Renal cortex interstitium (tissue), 11 donors: ENCODE results near the gene SORBS1. TPM values are rescaled to one million over a fixed set of nuclear protein-coding genes. Genes with fewer than 3 reads are reported as not detected.

Source experiments
- DNase-seq, 11 donors: peaks; one replicate each; pipeline ENCODE4 v3.0.0-alpha.2; 2013; ENCODE audit warnings: low read depth in 9 of 11, low spot score in 4 of 11; ENCODE audit errors: extremely low read depth in 1 of 11
- polyA plus RNA-seq, 3 donors: library from polyadenylated mRNA; unstranded; fragments of 120-200 nt; gene quantifications; one replicate each; pipeline ENCODE4 v1.2.1, GENCODE V29; 2013; ENCODE audit not compliant: insufficient read length in 3 of 3

SORBS1 gene
- polyA plus RNA-seq, 3 donors = 30.9 to 37.1 (median 35.2) TPM

- no peak for DNase-seq
Measured at GRCh38 chr10:95325863-95326262, 235.3 kb downstream of the SORBS1 start.

DNA sequence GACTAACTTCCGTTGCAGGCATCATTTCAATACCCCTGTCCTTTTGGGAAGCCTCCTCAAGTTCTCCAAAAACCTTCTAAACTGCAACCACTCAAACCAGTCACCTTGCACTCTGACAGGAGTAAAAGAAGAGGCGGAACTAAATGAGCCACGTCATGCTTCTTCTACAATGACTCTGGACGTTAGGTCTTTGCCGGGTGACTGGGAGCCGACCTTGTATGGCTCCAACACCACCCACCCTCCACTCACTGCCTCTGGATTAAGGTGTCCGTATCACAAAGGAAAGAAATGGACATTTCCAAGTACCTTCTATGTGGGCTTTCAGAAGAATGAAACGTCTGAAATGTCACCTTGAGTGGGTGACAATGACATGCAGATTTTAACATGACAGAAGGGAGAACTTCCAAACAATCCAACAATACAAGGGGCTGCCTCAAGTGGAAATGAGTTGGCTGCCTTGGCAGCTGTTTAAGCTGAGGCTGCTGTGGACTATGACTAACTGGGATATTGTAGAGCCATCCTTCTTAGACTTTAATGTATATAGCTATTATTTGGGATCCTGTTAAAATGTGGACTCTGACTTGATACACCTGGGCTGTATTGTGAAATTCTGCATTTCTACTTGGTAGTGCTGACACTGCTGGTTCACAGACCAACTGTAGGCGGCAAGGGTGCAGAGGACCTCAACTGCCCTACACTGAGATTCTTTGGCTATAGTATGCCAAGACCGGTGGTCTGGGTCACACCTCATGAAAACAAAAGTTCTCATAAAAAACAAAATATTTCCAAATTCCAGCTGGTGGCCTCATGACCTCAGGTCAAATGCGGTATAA lies 236.5 kb downstream of the SORBS1 start:
- DNase-seq = no peak

GRCh38 chr10:95321554-95322301 lies 239.4 kb downstream of the SORBS1 start:
- no peak for DNase-seq

DNA sequence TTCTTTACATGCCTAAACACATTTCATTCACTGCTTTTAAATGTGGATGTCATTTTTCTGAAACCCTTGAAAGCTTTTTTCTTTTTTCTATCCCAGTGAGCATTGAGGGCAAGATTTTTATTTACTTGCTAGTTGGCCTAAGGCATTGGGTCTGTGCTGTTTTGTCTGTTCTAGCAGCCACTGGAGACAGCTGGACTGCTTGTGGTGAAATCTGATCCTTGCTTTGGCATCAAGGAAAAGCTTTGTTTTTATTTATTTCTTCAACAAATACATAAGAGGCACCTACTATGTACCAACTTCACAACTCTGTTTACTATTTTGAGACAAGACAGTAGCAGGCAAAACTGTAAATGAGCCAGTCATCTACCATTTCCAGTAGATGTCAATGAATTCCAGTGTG lies 241.9 kb downstream of the SORBS1 start:
- no peak for DNase-seq

DNA sequence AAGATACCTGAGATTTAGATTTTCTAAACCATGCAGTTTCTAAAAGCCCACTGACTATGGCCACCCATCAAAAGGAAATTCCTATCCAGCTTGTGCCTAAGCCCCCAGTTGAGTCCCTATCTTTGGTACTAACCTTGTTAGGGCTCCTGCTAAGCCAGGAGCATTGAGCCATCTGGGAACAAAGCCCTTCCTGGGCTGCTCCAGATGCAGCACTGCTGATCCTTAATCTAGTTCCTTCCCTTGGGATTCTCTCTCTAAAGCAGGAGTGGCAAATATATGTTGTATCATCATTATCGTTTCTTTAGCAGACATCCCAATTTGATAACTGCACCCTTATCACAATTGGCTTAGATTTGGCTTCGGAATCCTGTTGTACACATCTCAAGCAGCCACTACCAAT lies 245.7 kb downstream of the SORBS1 start:
- no peak for DNase-seq

- DNase-seq = no peak
Measured at GRCh38 chr10:95314192-95314918, 246.8 kb downstream of the SORBS1 start.

DNA sequence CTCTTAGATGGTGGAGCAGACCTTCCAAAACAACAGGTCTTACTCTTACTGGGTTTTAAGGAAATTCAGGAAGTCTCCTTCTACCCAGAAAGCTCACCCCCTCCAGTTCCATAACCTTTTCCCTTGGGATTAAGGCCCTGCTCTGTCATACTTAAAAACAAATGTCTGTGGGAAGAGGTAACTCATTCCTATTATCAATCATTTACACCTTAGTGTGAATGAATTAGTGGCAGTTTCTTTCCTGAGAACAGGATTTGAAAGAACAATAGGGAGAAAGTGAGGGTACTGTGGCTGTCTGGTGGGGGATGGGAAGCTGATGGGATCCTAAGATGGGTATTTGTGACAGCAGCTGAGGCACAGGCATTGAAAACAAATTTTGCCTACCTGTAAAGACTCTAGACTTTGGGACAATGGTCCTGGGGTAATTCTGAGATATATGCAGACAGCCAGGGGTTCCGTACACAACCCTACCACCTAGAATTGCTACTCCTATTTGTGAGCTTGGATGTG lies 248.1 kb downstream of the SORBS1 start:
- DNase-seq = no peak

DNA sequence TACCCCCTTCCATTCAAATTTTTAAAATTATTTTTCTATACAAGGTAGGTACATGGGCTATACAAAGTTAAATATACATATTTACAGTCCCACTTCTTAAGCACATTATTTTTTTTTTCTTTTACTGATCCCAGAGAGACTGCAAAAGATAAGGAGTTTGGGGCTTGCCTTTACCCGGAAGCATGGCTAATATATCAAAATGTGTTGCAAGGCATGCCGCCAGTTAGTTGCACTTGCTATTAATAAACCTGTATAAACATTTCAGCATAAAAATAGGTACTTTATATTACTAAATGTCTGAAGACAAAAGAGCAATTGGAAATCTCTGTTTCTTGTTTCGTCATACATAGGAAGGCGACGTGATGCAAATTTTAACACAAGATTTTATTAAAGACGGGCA lies 248.9 kb downstream of the SORBS1 start:
- DNase-seq = no peak

DNA sequence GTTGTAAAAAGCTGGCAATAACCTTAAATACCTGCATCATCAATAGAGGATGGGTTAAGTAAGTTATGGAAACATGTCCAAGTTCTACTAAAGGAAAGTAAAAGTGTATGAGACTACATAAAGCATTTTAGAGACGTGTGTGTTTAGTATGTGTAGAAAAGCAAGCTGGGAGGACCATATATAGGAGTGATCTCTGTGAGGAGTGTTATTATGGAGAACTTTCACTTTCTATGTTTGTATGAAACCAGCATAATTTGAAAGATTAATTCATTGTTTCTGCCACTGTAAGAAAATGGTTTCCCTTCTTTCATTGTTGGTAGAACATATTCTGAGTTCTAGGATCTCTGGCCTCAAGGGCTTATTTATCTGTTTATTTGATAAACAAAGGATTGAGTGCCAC lies 251.2 kb downstream of the SORBS1 start:
- DNase-seq = no peak

- DNase-seq = no peak
Measured at GRCh38 chr10:95308389-95309302, 252.5 kb downstream of the SORBS1 start.

GRCh38 chr10:95306851-95307250 lies 254.3 kb downstream of the SORBS1 start:
- no peak for DNase-seq

- DNase-seq = no peak
Measured at GRCh38 chr10:95306318-95306650, 254.9 kb downstream of the SORBS1 start.

DNA sequence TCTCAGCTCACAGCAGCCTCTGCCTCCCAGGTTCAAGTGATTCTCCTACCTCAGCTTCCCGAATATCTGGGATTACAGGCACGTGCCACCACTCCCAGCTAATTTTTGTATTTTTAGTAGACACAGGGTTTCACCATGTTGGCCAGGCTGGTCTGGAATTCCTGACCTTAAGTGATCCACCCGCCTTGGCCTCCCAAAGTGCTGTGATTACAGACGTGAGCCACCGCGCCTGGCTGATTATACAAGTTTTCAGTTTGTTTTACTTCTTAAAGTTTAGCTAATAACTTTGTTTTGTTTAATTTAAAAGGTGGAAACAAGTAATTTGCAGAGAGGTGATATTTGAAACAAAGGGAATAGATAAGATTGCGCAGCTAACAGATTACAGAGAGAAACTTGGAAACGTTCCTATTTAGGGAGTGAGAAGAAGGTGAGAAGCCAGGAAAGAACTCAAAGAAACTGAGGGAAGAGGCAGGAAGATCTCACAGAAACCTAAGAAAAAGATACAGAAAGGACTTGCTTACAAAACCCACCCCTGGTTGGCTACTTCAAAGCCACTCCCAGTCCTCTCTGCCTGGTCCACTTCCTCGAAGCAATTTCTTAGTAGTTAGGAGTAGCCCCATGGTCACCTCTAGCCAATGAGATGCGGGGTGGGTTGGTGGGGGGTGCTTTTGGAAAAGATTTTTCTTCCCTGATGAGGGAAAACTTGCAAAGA lies 255.4 kb downstream of the SORBS1 start:
- no peak for DNase-seq

DNA sequence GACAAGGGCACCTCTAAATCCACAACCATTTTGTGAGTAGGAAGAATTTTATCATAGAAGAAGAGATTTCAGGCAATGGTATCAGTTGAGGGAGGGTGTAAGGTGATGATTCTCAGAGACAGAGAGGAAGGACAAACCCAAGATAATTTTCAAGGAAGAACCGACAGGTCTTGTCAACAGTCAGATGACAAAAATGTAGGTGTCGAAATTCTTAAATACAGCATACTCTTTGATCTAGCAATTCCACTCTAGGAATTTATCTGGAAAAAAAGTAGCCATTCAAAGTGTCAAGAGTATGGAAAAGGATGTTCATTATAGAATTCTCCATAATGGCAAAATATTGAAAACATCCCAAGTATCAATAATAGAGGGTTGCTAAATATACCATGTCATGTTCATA lies 256.2 kb downstream of the SORBS1 start:
- DNase-seq = no peak

- DNase-seq = no peak
Measured at GRCh38 chr10:95304463-95304862, 256.7 kb downstream of the SORBS1 start.

- DNase-seq = no peak
Measured at GRCh38 chr10:95303950-95304349, 257.2 kb downstream of the SORBS1 start.

DNA sequence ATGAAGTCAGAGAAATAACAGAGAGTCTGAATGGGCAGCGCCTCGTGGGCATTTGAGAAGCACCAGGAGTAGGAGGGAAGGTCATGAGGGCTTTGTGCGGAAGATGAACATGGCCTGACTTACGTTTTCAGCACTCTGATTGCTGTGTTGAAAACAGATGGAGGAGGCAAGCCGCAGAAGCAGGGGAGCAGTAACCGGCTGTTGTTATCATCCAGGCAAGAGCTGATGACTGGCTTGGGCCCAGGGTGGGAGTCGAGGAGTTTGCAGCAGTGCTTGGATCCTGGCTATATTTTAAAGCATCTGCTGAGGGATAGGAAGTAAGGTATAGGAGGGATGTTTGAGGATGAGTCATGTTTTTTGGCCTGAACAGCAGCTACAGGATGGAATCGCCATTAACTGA lies 257.6 kb downstream of the SORBS1 start:
- no peak for DNase-seq

DNA sequence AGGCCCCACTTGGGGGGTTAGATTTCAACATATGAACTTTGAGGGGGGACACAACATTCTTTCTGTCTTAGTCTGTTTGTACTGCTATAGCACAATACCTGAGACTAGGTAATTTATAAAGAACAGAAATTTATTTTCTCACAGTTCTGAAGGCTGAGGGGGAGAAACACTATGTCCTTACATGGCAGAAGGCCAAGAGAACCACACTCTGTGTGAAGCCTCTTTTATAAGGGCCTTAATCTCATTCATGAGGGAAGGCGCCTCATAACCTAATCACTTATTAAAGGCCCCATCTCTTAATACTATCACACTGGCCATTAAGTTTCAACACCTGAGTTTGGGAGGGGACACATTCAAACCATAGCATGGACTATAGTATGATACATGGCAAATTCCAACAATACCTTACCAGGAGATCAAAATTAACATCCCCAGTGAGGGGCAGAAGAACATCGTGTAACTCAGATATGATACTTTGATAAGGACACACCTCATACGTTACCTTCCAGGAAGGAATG lies 261.1 kb downstream of the SORBS1 start:
- DNase-seq = no peak
